HCT116 (cell line): ENCODE results near the gene SPCS2. TPM values are rescaled to one million over a fixed set of nuclear protein-coding genes. Genes with fewer than 3 reads are reported as not detected.

ENCODE experiments used
- ATAC-seq: fragments of 200-7000 bp; cut with Tn5 transposase; 2 replicates; pipeline ENCODE4 v1.9.1; 2020; ENCODE audit warnings: mild to moderate bottlenecking, moderate library complexity
- BruUV-seq: library from RNA; stranded (reverse); fragments of 400-500 nt; replicated peaks from 2 replicates; lab custom pipeline; 2021; lab: Mats Ljungman, UMichigan
- CTCF ChIA-PET: fragments of 300-600 bp; sonication (Branson Sonifier 250); formaldehyde crosslinking; loops from one replicate; lab custom pipeline; 2021; ENCODE audit warnings: antibody characterized with exemption; lab: Charles Lee
- POLR2A ChIA-PET: fragments of 300-600, 350-600 bp; sonication (Branson Sonifier 250); formaldehyde crosslinking; loops from one replicate; lab custom pipeline; 2021; ENCODE audit warnings: antibody characterized with exemption; lab: Charles Lee
- RAD21 ChIA-PET, 2 experiments: fragments of 300-600 bp; sonication (Branson Sonifier 250); formaldehyde crosslinking; loops; one replicate each; lab custom pipeline; 2023; ENCODE audit warnings: low total read pairs in 2 of 2; ENCODE audit not compliant: uncharacterized antibody in 2 of 2, unreplicated experiment in 2 of 2, low non-redundant PET in 1 of 2; lab: Charles Lee
- DNase-seq: peaks from one replicate; pipeline ENCODE4 v3.0.0-alpha.2; 2010; ENCODE audit warnings: low read depth, low spot score
- H2AFZ ChIP-seq: fragments of 200-600 bp; shearing (Covaris generic), sonication (generic); 2 replicates; pipeline ENCODE4 v1.6.1; 2017; ENCODE audit warnings: low read depth, mixed run types, mixed read lengths, antibody characterized with exemption, low read length; ENCODE audit not compliant: poor library complexity, severe bottlenecking
- H3K27ac ChIP-seq: 2 replicates; pipeline ENCODE4 v1.5.1; 2012; ENCODE audit warnings: low read depth, low read length
- H3K27me3 ChIP-seq: fragments of 200-600 bp; sonication (generic); 2 replicates; pipeline ENCODE4 v1.6.1; 2016; ENCODE audit warnings: mixed run types, low read length, mixed read lengths; ENCODE audit not compliant: insufficient read depth
- H3K36me3 ChIP-seq, 2 experiments: fragments of 200-500 bp in 1 of 2; fragments of 200-600 bp in 1 of 2; sonication (Bioruptor generic) in 1 of 2; sonication (generic) in 1 of 2; 2 replicates each; pipeline versions ENCODE4 v1.5.1 to v1.6.1; 2014 to 2016; ENCODE audit warnings: low read length in 2 of 2, inconsistent platforms in 1 of 2, mixed read lengths in 1 of 2, mixed run types in 1 of 2; ENCODE audit not compliant: insufficient read depth in 2 of 2, control insufficient read depth in 1 of 2
- H3K4me1 ChIP-seq, 2 experiments: fragments of 200-600 bp in 1 of 2; sonication (generic) in 1 of 2; 2 replicates each; pipeline versions ENCODE4 v1.5.1 to v1.6.1; 2012 to 2017; ENCODE audit warnings: low read length in 2 of 2, inconsistent platforms in 1 of 2, mild to moderate bottlenecking in 1 of 2, mixed read lengths in 1 of 2, mixed run types in 1 of 2, moderate library complexity in 1 of 2; ENCODE audit not compliant: insufficient read depth in 2 of 2, control insufficient read depth in 1 of 2
- H3K4me2 ChIP-seq: fragments of 200-600 bp; sonication (generic); 2 replicates; pipeline ENCODE4 v1.6.1; 2017; ENCODE audit warnings: mixed run types, low read length, mixed read lengths
- H3K4me3 ChIP-seq, 2 experiments: fragments of 200-600 bp in 1 of 2; sonication (generic) in 1 of 2; replicated peaks in 1 of 2; 2 replicates each; pipeline ENCODE4 v1.5.1; 2011 to 2016; ENCODE audit warnings: low read length in 2 of 2, control low read depth in 1 of 2, low read depth in 1 of 2, mild to moderate bottlenecking in 1 of 2, mixed read lengths in 1 of 2, mixed run types in 1 of 2
- H3K79me2 ChIP-seq: fragments of 200-600 bp; sonication (generic); 2 replicates; pipeline ENCODE4 v1.6.1; 2017; ENCODE audit warnings: mild to moderate bottlenecking, mixed run types, low read length, moderate library complexity, mixed read lengths; ENCODE audit not compliant: insufficient read depth
- H3K9ac ChIP-seq: fragments of 200-600 bp; sonication (generic); 2 replicates; pipeline ENCODE4 v1.6.1; 2016; ENCODE audit warnings: low read length, mixed read lengths
- H3K9me2 ChIP-seq: fragments of 200-600 bp; sonication (generic), shearing (Covaris generic); 2 replicates; pipeline ENCODE4 v1.6.1; 2017; ENCODE audit warnings: mixed run types, mild to moderate bottlenecking, moderate library complexity; ENCODE audit not compliant: insufficient read depth
- H3K9me3 ChIP-seq, 2 experiments: fragments of 200-500 bp in 1 of 2; fragments of 200-600 bp in 1 of 2; sonication (Bioruptor generic) in 1 of 2; sonication (generic) in 1 of 2; 2 replicates each; pipeline ENCODE4 v1.6.1; 2014 to 2017; ENCODE audit warnings: low read length in 2 of 2, mixed read lengths in 2 of 2, inconsistent platforms in 1 of 2, low read depth in 1 of 2, mild to moderate bottlenecking in 1 of 2, mixed run types in 1 of 2, moderate library complexity in 1 of 2; ENCODE audit not compliant: control insufficient read depth in 1 of 2, insufficient read depth in 1 of 2
- H4K20me1 ChIP-seq: fragments of 200-600 bp; sonication (generic), shearing (Covaris generic); 2 replicates; pipeline ENCODE4 v1.6.1; 2017; ENCODE audit warnings: mixed run types, mild to moderate bottlenecking, moderate library complexity; ENCODE audit not compliant: insufficient read depth
- CBX3 ChIP-seq: IDR thresholded peaks from 2 replicates; pipeline ENCODE4 v1.6.1; 2012; ENCODE audit warnings: low read depth
- CEBPB ChIP-seq: IDR thresholded peaks from 2 replicates; pipeline ENCODE4 v1.6.1; 2012; ENCODE audit warnings: low read depth
- CTCF ChIP-seq, 3 experiments: fragments of 200-600 bp in 1 of 3; sonication (generic) in 1 of 3; IDR thresholded peaks in 2 of 3; conservative IDR thresholded peaks in 1 of 3; 2 replicates each; pipeline ENCODE4 v1.5.1; 2012 to 2017; ENCODE audit warnings: low read depth in 2 of 3, low read length in 2 of 3, antibody characterized with exemption in 1 of 3, borderline replicate concordance in 1 of 3, control low read depth in 1 of 3, mild to moderate bottlenecking in 1 of 3, mixed read lengths in 1 of 3, mixed run types in 1 of 3, moderate library complexity in 1 of 3; ENCODE audit not compliant: insufficient read depth in 1 of 3
- ELF1 ChIP-seq: IDR thresholded peaks from 2 replicates; pipeline ENCODE4 v1.6.1; 2012; ENCODE audit warnings: low read depth, borderline replicate concordance
- EZH2 ChIP-seq: fragments of 200-600 bp; sonication (generic); IDR thresholded peaks from 2 replicates; pipeline ENCODE4 v1.6.1; 2017; ENCODE audit warnings: antibody characterized with exemption, mixed run types
- FOSL1 ChIP-seq: IDR thresholded peaks from 2 replicates; pipeline ENCODE4 v1.6.1; 2012; ENCODE audit warnings: low read depth
- JUND ChIP-seq: IDR thresholded peaks from 2 replicates; pipeline ENCODE4 v1.6.1; 2012
- POLR2AphosphoS5 ChIP-seq: IDR thresholded peaks from 2 replicates; pipeline ENCODE4 v1.6.1; 2011; ENCODE audit warnings: mild to moderate bottlenecking, low read depth, low read length, moderate library complexity
- RAD21 ChIP-seq: IDR thresholded peaks from 2 replicates; pipeline ENCODE4 v1.6.1; 2012; ENCODE audit warnings: low read depth, mild to moderate bottlenecking
- SIN3A ChIP-seq: IDR thresholded peaks from 2 replicates; pipeline ENCODE4 v1.6.1; 2012; ENCODE audit warnings: low read depth
- SP1 ChIP-seq: IDR thresholded peaks from 2 replicates; pipeline ENCODE4 v1.6.1; 2012; ENCODE audit warnings: low read depth
- YY1 ChIP-seq: IDR thresholded peaks from 2 replicates; pipeline ENCODE4 v1.6.1; 2011; ENCODE audit warnings: low read length, low read depth, moderate library complexity, mild to moderate bottlenecking; ENCODE audit not compliant: insufficient replicate concordance; ENCODE audit errors: extremely low read depth
- ZNF274 ChIP-seq: fragments of 200-500 bp; sonication (Bioruptor generic); IDR thresholded peaks from 2 replicates; pipeline ENCODE4 v1.6.1; 2014; ENCODE audit warnings: mild to moderate bottlenecking, low read depth, low read length, inconsistent platforms
- intact Hi-C: fragments of 100-400 bp; cut with micrococcal nuclease; formaldehyde crosslinking; loops from 2 replicates; pipeline ENCODE4 v1.10.0; 2022
- total RNA-seq: library from RNA; stranded (reverse); gene quantifications from one replicate; pipeline ENCODE4 v1.2.1, GENCODE V29; 2021; ENCODE audit not compliant: unreplicated experiment
- TF ChIP-seq, protein P1 (sequence below): IDR thresholded peaks from 2 replicates; pipeline ENCODE4 v1.6.1; 2012

SPCS2 gene
- total RNA-seq, 1 experiment from 2014 or later, result 133 TPM

- ChIA-PET CTCF (no interaction called here), RAD21 (no interaction called here)
- H3K36me3 ChIP-seq, result peaks cover 0 to 8% of the 10 kb centered on the region in 2 experiments; a peak in 2 of 4 replicates
Measured at GRCh38 chr11:74905326-74905725, 43.7 kb upstream of the SPCS2 start.

More at GRCh38 chr11:74905326-74905725, 43.7 kb upstream of the SPCS2 start:
- Histone ChIP-seq H2AFZ (no peak overlapping the region), H3K4me2 (no peak overlapping the region), H3K27ac (no peak overlapping the region), H3K9ac (no peak overlapping the region), H4K20me1 (no peaks in the 10 kb centered on the region), H3K79me2 (no peaks in the 10 kb centered on the region), H3K27me3 (no peaks in the 10 kb centered on the region), H3K9me3 (peaks cover 0 to 14% of the 10 kb centered on the region in 2 experiments; a peak in 1 of 4 replicates), H3K4me1 (no peaks in the 10 kb centered on the region), H3K9me2 (no peaks in the 10 kb centered on the region), H3K4me3 (no peak overlapping the region)
- ATAC-seq (no peak), DNase-seq (no peak)
- no TSS peak for BruUV-seq
- POLR2A ChIA-PET, result no interaction called here
- intact Hi-C loops, result no loop called here
- no peak for TF ChIP-seq ELF1
- TF ChIP-seq EZH2, result no peak
- TF ChIP-seq CTCF (IDR thresholded peaks at IDR 0.05 in 2 of 3, conservative IDR thresholded peaks at IDR 0.05 in 1 of 3; ENCODE audit: borderline replicate concordance in 1 of 3, insufficient read depth in 1 of 3, low read depth in 2 of 3, low read length in 2 of 3), result no peak
- TF ChIP-seq CBX3, result no peak
- no peak for TF ChIP-seq YY1
- TF ChIP-seq FOSL1, result no peak
- TF ChIP-seq JUND, result no peak
- no peak for TF ChIP-seq POLR2AphosphoS5
- no peak for TF ChIP-seq ZNF274
- TF ChIP-seq SIN3A, result no peak
- no peak for TF ChIP-seq RAD21
- no peak for TF ChIP-seq SP1
- no peak for TF ChIP-seq CEBPB
- TF ChIP-seq, protein P1, sequence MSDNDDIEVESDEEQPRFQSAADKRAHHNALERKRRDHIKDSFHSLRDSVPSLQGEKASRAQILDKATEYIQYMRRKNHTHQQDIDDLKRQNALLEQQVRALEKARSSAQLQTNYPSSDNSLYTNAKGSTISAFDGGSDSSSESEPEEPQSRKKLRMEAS, result no peak
